CD14-positive monocyte (primary cell): Measurements from ENCODE around the gene ARHGAP32. TPM values are rescaled to one million over a fixed set of nuclear protein-coding genes. Genes with fewer than 3 reads are reported as not detected.

ENCODE experiments used
- DNase-seq, 3 donors: peaks; one replicate each; pipeline ENCODE4 v3.0.0-alpha.2; 2011 to 2022
- H2AFZ ChIP-seq: 2 replicates; pipeline ENCODE4 v1.6.0; 2012; ENCODE audit warnings: mild to moderate bottlenecking, low read depth, low read length, inconsistent platforms; ENCODE audit not compliant: insufficient read depth, poor library complexity, severe bottlenecking
- H3K27ac ChIP-seq, 2 donors: 1 replicate in 1 of 2; 2 replicates in 1 of 2; pipeline ENCODE4 v1.5.1; 2012 to 2013; ENCODE audit warnings: low read length in 2 of 2, control low read depth in 1 of 2, inconsistent platforms in 1 of 2, low read depth in 1 of 2, mild to moderate bottlenecking in 1 of 2
- H3K27me3 ChIP-seq, 2 donors: one replicate each; pipeline versions ENCODE4 v1.6.0 to v1.6.1; 2011 to 2013; ENCODE audit warnings: low read length in 2 of 2; ENCODE audit not compliant: control insufficient read depth in 2 of 2, insufficient read depth in 2 of 2
- H3K36me3 ChIP-seq, 2 donors: replicated peaks in 1 of 2; 1 replicate in 1 of 2; 2 replicates in 1 of 2; pipeline versions ENCODE4 v1.5.1 to v1.6.1; 2012 to 2013; ENCODE audit warnings: low read length in 2 of 2, control low read depth in 1 of 2, inconsistent platforms in 1 of 2, mild to moderate bottlenecking in 1 of 2; ENCODE audit not compliant: insufficient read depth in 2 of 2, control insufficient read depth in 1 of 2
- H3K4me1 ChIP-seq, 2 donors: 1 replicate in 1 of 2; 2 replicates in 1 of 2; pipeline versions ENCODE4 v1.5.1 to v1.6.1; 2012 to 2013; ENCODE audit warnings: low read length in 2 of 2, control low read depth in 1 of 2, inconsistent platforms in 1 of 2, mild to moderate bottlenecking in 1 of 2, moderate library complexity in 1 of 2; ENCODE audit not compliant: insufficient read depth in 2 of 2, control insufficient read depth in 1 of 2
- H3K4me2 ChIP-seq: replicated peaks from 2 replicates; pipeline ENCODE3; 2012; ENCODE audit warnings: low read length, moderate library complexity, mild to moderate bottlenecking; ENCODE audit not compliant: poor library complexity, severe bottlenecking; ENCODE audit errors: extremely low read depth
- H3K4me3 ChIP-seq, 3 experiments: fragments of 200-600 bp in 1 of 3; sonication (generic) in 1 of 3; replicated peaks in 1 of 3; 1 replicate in 2 of 3; 2 replicates in 1 of 3; pipeline ENCODE4 v1.5.1; 2011 to 2013; ENCODE audit warnings: low read length in 3 of 3, mild to moderate bottlenecking in 3 of 3, control low read depth in 2 of 3, low read depth in 2 of 3, inconsistent platforms in 1 of 3, moderate library complexity in 1 of 3
- H3K79me2 ChIP-seq: 2 replicates; pipeline ENCODE4 v1.6.0; 2012; ENCODE audit warnings: mild to moderate bottlenecking, control low read depth, inconsistent platforms, low read length, moderate library complexity; ENCODE audit not compliant: insufficient read depth
- H3K9ac ChIP-seq: 2 replicates; pipeline ENCODE4 v1.6.0; 2017; ENCODE audit warnings: low read length, mild to moderate bottlenecking; ENCODE audit not compliant: insufficient read depth, poor library complexity, severe bottlenecking
- H3K9me3 ChIP-seq, 2 donors: replicated peaks in 1 of 2; 1 replicate in 1 of 2; 2 replicates in 1 of 2; pipeline versions ENCODE4 v1.5.1 to v1.6.1; 2012 to 2013; ENCODE audit warnings: low read length in 2 of 2, control low read depth in 1 of 2; ENCODE audit not compliant: control insufficient read depth in 1 of 2, insufficient read depth in 1 of 2
- H4K20me1 ChIP-seq: 2 replicates; pipeline ENCODE4 v1.6.0; 2012; ENCODE audit warnings: mild to moderate bottlenecking, low read length, control low read depth, moderate library complexity; ENCODE audit not compliant: insufficient read depth
- H3K27ac Mint-ChIP-seq, 7 donors: one replicate each; pipeline ENCODE4 v1.8.0; 2020; ENCODE audit warnings: mild to moderate bottlenecking in 7 of 7, mixed read lengths in 7 of 7, moderate library complexity in 6 of 7, inconsistent platforms in 2 of 7
- H3K27me3 Mint-ChIP-seq, 3 donors: one replicate each; pipeline ENCODE4 v1.8.0; 2021 to 2022; ENCODE audit warnings: low read depth in 3 of 3, mild to moderate bottlenecking in 3 of 3, mixed read lengths in 3 of 3, moderate library complexity in 3 of 3, inconsistent platforms in 1 of 3
- H3K36me3 Mint-ChIP-seq, 2 donors: one replicate each; pipeline ENCODE4 v1.8.0; 2020; ENCODE audit warnings: mixed read lengths in 2 of 2, inconsistent platforms in 1 of 2, mild to moderate bottlenecking in 1 of 2
- H3K4me1 Mint-ChIP-seq: one replicate; pipeline ENCODE4 v1.8.0; 2020; ENCODE audit warnings: mild to moderate bottlenecking, mixed read lengths
- H3K4me3 Mint-ChIP-seq, 2 donors: one replicate each; pipeline ENCODE4 v1.8.0; 2020; ENCODE audit warnings: mild to moderate bottlenecking in 2 of 2, mixed read lengths in 2 of 2, moderate library complexity in 1 of 2
- H3K9me3 Mint-ChIP-seq, 7 donors: one replicate each; pipeline ENCODE4 v1.8.0; 2020 to 2022; ENCODE audit warnings: mixed read lengths in 7 of 7, mild to moderate bottlenecking in 6 of 7, moderate library complexity in 6 of 7, inconsistent platforms in 2 of 7
- CTCF ChIP-seq: fragments of 200-600 bp; IDR thresholded peaks from one replicate; pipeline ENCODE4 v1.8.0; 2022; ENCODE audit warnings: antibody characterized with exemption, mild to moderate bottlenecking
- WGBS: methylation state at CpG from one replicate; pipeline ENCODE4 v1.1.5; 2013; ENCODE audit warnings: missing lambda C conversion rate; ENCODE audit not compliant: insufficient coverage; 5-methylcytosine and 5-hydroxymethylcytosine counted together
- intact Hi-C, 2 donors: fragments of 100-400 bp; cut with micrococcal nuclease; formaldehyde crosslinking; loops; one replicate each; pipeline versions ENCODE4 v1.15.0 to v1.15.1; 2023
- polyA plus RNA-seq, 3 donors: library from polyadenylated mRNA; depleted of rRNA in 1 of 3; unstranded in 2 of 3; stranded (reverse) in 1 of 3; fragments of 300-500 nt in 2 of 3; fragments of >200 nt in 1 of 3; fragmentation: Illumina TruSeq in 2 of 3; gene quantifications; 1 replicate in 2 of 3; 2 replicates in 1 of 3; pipeline ENCODE4 v1.2.3, GENCODE V29; 2012 to 2021

ARHGAP32 gene
- polyA plus RNA-seq, 3 donors: 0.13 to 3.4 (median 0.72) TPM

- H3K27me3 Mint-ChIP-seq: peaks cover 0 to 9% (median 7%) of the 10 kb centered on the region in 3 donors
- Histone ChIP-seq H4K20me1 (no peaks in the 10 kb centered on the region), H3K4me2 (no peak overlapping the region), H3K36me3 (no peaks in the 10 kb centered on the region), H3K79me2 (no peaks in the 10 kb centered on the region), H3K9ac (no peak overlapping the region), H2AFZ (no peak overlapping the region), H3K9me3 (no peaks in the 10 kb centered on the region), H3K4me1 (no peaks in the 10 kb centered on the region), H3K4me3 (no peak overlapping the region), H3K27ac (no peak overlapping the region), H3K27me3 (no peaks in the 10 kb centered on the region)
- DNase-seq: no peak
- H3K9me3 Mint-ChIP-seq: no peaks in the 10 kb centered on the region
- 58% methylated on average over 2 of the region's 3 CpGs for WGBS
- no peak for TF ChIP-seq CTCF
- H3K36me3 Mint-ChIP-seq: no peaks in the 10 kb centered on the region
- peaks cover 2% of the 10 kb centered on the region for H3K4me1 Mint-ChIP-seq
- H3K4me3 Mint-ChIP-seq: no peak overlapping the region
- intact Hi-C loops: loop anchor here (2.0 to 10.0 kb wide), 3 partner anchors 71 to 781 kb away; no protein-coding TSS in a partner anchor
- H3K27ac Mint-ChIP-seq: no peak overlapping the region
Observed at GRCh38 chr11:128955636-128956035, 236.5 kb downstream of the ARHGAP32 start.

- H3K36me3 Mint-ChIP-seq: no peaks in the 10 kb centered on the region
- Histone ChIP-seq H3K36me3 (no peaks in the 10 kb centered on the region), H2AFZ (no peak overlapping the region), H3K4me1 (no peaks in the 10 kb centered on the region), H3K9me3 (no peaks in the 10 kb centered on the region), H3K4me3 (no peak overlapping the region), H3K27me3 (no peaks in the 10 kb centered on the region), H3K9ac (no peak overlapping the region), H3K79me2 (no peaks in the 10 kb centered on the region), H4K20me1 (no peaks in the 10 kb centered on the region), H3K27ac (no peak overlapping the region), H3K4me2 (no peak overlapping the region)
- no peaks in the 10 kb centered on the region for H3K9me3 Mint-ChIP-seq
- no peak for DNase-seq
- H3K27me3 Mint-ChIP-seq: peaks cover 0 to 5% (median 4%) of the 10 kb centered on the region in 3 donors
- 96% methylated on average over 15 of the region's 16 CpGs for WGBS
- peaks cover 3% of the 10 kb centered on the region for H3K4me1 Mint-ChIP-seq
- H3K4me3 Mint-ChIP-seq: no peak overlapping the region
- TF ChIP-seq CTCF: no peak
- no peak overlapping the region for H3K27ac Mint-ChIP-seq
- intact Hi-C loops: loop anchor here in 1 of 2 donors (10.0 kb wide), 1 partner anchor 778 kb away; no protein-coding TSS in a partner anchor
Observed at GRCh38 chr11:128953151-128953550, 239.0 kb downstream of the ARHGAP32 start.
